Fibroblast of mammary gland (primary cell): Measurements from ENCODE around the gene SLC22A4.

ENCODE experiments used
- DNase-seq: peaks from one replicate; pipeline ENCODE4 v3.0.0-alpha.2; 2010; ENCODE audit warnings: low read depth
- H3K4me3 ChIP-seq: 2 replicates; pipeline ENCODE4 v1.5.1; 2011; ENCODE audit warnings: low read depth, mild to moderate bottlenecking, low read length, moderate library complexity; ENCODE audit not compliant: control insufficient read depth
- CTCF ChIP-seq: conservative IDR thresholded peaks from 2 replicates; pipeline ENCODE4 v1.5.1; 2011; ENCODE audit warnings: low read depth, low read length, inconsistent platforms; ENCODE audit not compliant: control insufficient read depth, insufficient read depth

Gene SLC22A4

GRCh38 chr5:132325691-132326090 is 31.5 kb downstream of the SLC22A4 start:
- no peak overlapping the region for H3K4me3 ChIP-seq
- TF ChIP-seq CTCF = no peak
- no peak for DNase-seq

- H3K4me3 ChIP-seq = no peak overlapping the region
- TF ChIP-seq CTCF = no peak
- peak; percentile 80 for DNase-seq
Measured at GRCh38 chr5:132327252-132327955, 33.2 kb downstream of the SLC22A4 start.

GRCh38 chr5:132334812-132335211 is 40.6 kb downstream of the SLC22A4 start:
- no peak overlapping the region for H3K4me3 ChIP-seq
- DNase-seq = peak; percentile 68
- TF ChIP-seq CTCF = no peak

- TF ChIP-seq CTCF = no peak
- no peak for DNase-seq
- no peak overlapping the region for H3K4me3 ChIP-seq
Measured at GRCh38 chr5:132335402-132335801, 41.2 kb downstream of the SLC22A4 start.

GRCh38 chr5:132339502-132339901 is 45.3 kb downstream of the SLC22A4 start:
- no peak for TF ChIP-seq CTCF
- no peak for DNase-seq
- H3K4me3 ChIP-seq = no peak overlapping the region

GRCh38 chr5:132342291-132343180 is 48.3 kb downstream of the SLC22A4 start:
- TF ChIP-seq CTCF = no peak
- H3K4me3 ChIP-seq = no peak overlapping the region
- DNase-seq = no peak
